ENCODE measurements around the gene STK38L.

DNA sequence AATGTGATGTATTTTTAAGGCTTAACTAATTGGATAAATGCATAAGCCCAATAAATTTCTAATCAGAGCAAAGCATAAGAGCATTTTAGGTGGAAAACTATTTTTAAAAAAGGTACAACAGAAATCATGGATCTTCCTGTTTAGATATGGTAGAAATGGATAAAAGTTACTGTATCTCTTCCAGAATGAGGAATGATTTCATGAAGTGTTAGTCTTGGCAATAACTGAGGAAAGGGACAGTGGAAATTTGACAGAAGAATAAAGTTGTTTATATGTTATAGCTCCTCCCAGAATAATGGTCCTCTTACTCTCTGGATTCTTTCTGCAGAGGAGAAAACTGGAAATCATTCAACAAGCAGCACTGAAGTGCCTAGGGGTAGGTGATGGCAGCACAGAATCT, 56.1 kb downstream of the STK38L start:
- TF ChIP-seq, protein P1, sequence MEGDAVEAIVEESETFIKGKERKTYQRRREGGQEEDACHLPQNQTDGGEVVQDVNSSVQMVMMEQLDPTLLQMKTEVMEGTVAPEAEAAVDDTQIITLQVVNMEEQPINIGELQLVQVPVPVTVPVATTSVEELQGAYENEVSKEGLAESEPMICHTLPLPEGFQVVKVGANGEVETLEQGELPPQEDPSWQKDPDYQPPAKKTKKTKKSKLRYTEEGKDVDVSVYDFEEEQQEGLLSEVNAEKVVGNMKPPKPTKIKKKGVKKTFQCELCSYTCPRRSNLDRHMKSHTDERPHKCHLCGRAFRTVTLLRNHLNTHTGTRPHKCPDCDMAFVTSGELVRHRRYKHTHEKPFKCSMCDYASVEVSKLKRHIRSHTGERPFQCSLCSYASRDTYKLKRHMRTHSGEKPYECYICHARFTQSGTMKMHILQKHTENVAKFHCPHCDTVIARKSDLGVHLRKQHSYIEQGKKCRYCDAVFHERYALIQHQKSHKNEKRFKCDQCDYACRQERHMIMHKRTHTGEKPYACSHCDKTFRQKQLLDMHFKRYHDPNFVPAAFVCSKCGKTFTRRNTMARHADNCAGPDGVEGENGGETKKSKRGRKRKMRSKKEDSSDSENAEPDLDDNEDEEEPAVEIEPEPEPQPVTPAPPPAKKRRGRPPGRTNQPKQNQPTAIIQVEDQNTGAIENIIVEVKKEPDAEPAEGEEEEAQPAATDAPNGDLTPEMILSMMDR (IDR thresholded peaks at IDR 0.05) = no peak
- TF ChIP-seq, protein P2, sequence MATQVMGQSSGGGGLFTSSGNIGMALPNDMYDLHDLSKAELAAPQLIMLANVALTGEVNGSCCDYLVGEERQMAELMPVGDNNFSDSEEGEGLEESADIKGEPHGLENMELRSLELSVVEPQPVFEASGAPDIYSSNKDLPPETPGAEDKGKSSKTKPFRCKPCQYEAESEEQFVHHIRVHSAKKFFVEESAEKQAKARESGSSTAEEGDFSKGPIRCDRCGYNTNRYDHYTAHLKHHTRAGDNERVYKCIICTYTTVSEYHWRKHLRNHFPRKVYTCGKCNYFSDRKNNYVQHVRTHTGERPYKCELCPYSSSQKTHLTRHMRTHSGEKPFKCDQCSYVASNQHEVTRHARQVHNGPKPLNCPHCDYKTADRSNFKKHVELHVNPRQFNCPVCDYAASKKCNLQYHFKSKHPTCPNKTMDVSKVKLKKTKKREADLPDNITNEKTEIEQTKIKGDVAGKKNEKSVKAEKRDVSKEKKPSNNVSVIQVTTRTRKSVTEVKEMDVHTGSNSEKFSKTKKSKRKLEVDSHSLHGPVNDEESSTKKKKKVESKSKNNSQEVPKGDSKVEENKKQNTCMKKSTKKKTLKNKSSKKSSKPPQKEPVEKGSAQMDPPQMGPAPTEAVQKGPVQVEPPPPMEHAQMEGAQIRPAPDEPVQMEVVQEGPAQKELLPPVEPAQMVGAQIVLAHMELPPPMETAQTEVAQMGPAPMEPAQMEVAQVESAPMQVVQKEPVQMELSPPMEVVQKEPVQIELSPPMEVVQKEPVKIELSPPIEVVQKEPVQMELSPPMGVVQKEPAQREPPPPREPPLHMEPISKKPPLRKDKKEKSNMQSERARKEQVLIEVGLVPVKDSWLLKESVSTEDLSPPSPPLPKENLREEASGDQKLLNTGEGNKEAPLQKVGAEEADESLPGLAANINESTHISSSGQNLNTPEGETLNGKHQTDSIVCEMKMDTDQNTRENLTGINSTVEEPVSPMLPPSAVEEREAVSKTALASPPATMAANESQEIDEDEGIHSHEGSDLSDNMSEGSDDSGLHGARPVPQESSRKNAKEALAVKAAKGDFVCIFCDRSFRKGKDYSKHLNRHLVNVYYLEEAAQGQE (IDR thresholded peaks at IDR 0.05; ENCODE audit: low read depth, low read length) = no peak
- TF ChIP-seq, protein P3, sequence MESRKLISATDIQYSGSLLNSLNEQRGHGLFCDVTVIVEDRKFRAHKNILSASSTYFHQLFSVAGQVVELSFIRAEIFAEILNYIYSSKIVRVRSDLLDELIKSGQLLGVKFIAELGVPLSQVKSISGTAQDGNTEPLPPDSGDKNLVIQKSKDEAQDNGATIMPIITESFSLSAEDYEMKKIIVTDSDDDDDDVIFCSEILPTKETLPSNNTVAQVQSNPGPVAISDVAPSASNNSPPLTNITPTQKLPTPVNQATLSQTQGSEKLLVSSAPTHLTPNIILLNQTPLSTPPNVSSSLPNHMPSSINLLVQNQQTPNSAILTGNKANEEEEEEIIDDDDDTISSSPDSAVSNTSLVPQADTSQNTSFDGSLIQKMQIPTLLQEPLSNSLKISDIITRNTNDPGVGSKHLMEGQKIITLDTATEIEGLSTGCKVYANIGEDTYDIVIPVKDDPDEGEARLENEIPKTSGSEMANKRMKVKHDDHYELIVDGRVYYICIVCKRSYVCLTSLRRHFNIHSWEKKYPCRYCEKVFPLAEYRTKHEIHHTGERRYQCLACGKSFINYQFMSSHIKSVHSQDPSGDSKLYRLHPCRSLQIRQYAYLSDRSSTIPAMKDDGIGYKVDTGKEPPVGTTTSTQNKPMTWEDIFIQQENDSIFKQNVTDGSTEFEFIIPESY (IDR thresholded peaks at IDR 0.05; ENCODE audit: borderline replicate concordance, low read depth) = no peak
- TF ChIP-seq ELF1 (IDR thresholded peaks at IDR 0.05) (no peak), EZH2phosphoT487 (IDR thresholded peaks at IDR 0.05; ENCODE audit: borderline replicate concordance, low read depth) (no peak), TCF12 (IDR thresholded peaks at IDR 0.05) (no peak), MXI1 (IDR thresholded peaks at IDR 0.05; ENCODE audit: low read depth, low read length) (no peak), TAF1 (IDR thresholded peaks at IDR 0.05; ENCODE audit: borderline replicate concordance, low read depth, low read length) (no peak), RFX5 (IDR thresholded peaks at IDR 0.05; ENCODE audit: low read length) (no peak), RCOR1 (IDR thresholded peaks at IDR 0.05; ENCODE audit: low read length) (no peak), GABPA (IDR thresholded peaks at IDR 0.05; ENCODE audit: low read depth) (no peak)
